ENCODE measurements around the gene APLF. TPM values are rescaled to one million over a fixed set of nuclear protein-coding genes. Genes with fewer than 3 reads are reported as not detected.
"Not testable (repeated sequence)": the region's sequence is repeated elsewhere in the genome, so short reads cannot be mapped to it uniquely, and the experiment has no call there.

The APLF gene
- total RNA-seq, 1 donor from 2014 or later = 3.8 TPM

- intact Hi-C loops (cut with DNase I) = no loop called here
- ATAC-seq (peak; percentile 34), DNase-seq (ENCODE audit: missing footprints) (no peak)
These were observed 44.9 kb downstream of the APLF start for GRCh38 chr2:68512326-68512725.

DNA sequence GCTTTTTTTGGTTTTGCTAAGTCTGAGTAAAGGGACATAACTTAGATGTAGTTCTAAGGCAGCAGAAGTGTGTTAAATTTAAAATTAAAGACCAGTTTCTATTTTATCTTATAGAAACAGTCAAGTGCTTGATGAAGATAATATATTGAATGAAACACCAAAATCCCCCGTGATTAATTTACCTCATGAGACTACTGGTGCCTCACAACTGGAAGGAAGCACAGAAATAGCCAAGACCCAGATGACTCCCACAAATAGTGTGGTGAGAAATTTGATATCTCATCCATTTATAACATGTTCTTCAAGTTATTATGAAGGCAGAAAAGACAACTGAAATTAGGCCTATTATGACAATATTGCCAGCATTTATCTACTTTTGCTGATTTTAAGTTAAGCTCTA lies 45.6 kb downstream of the APLF start:
- DNase-seq (ENCODE audit: missing footprints) (no peak), ATAC-seq (no peak)
- intact Hi-C loops (cut with DNase I) = no loop called here

DNA sequence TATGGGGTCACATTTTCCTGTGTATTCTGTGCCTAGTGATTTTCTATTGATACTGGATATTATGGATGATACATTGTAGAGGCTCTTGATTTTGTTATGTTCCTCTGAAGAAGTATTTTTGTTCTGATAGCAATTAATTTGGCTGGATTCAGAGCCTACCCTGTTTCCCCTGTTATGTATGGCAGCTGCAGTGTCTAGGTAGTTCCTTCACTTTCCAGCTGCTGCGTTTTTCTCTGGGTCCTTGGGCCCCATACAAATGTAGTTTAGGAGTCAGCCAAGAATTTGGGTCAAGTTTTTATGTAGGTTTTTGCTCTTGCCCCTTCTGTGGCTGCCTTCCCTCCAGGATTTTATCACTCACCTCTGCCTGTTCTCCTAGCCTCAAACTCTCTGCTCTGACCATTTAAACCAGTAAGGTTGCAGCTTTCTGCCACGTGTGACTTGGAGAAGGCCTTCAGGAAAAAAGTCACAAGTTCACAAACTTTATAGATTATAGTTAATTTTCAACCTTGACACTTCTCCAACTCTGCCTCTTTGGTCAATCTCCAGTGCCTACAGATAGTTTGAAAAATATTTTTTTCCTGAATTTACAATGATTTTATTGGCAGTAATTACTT lies 47.0 kb downstream of the APLF start:
- intact Hi-C loops (cut with DNase I) = no loop called here
- ATAC-seq (no peak), DNase-seq (ENCODE audit: missing footprints) (no peak)

DNA sequence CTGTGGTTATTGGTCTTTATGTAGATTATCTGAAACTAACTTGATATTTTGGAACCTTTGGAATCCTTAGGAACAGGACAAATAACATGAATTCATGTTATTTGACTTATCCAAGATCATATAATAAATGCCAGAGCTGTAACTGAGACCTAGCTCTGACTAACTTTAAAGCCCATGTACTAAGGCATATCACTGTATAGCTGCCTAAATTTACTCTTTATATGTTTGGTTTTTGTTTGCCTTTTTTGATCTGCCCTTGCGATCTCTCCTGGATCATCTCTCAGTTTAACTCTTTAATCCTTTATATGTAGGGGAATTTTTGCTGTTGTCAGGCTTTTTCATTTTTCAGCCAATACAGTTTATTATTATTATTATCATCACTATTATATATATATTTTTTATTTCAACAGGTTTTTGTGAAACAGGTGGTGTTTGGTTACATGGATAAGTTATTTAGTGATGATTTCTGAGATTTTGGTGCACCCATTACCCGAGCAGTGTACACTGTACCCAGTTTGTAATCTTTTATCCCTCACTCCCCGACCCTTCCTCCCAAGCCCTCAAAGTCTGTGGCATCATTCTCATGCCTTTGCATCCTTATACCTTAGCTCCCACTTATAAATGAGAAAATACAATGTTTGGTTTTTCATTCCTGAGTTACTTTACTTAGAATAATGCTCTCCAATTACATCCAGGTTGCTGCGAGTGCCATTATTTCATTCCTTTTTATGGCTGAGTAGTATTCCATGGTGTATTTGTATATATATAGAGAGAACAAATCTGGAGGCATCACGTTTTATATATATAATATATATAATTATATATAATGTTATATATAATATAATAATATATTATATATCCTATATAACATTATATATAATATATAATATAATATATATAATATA lies 48.9 kb downstream of the APLF start:
- no peak for ATAC-seq

DNA sequence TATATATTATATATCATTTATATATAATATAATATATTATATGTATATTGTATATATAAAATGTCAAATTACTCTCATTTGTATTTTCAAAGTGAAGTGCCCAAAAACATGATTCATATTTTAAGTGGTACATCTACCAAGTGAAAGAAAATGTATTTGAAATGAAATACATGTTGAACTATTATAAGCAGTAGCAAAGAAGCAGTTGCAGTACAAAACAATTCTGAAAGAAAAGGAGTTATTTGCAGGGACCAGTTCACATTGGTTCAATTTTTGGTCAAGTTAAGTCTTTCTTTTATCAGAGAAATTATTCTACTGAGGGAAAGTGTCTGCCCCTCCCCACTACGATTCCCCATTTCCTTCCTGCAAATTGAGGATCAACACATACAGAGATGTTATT lies 51.9 kb downstream of the APLF start:
- no peak for ATAC-seq
- intact Hi-C loops (cut with DNase I) = no loop called here
- DNase-seq (ENCODE audit: missing footprints) = no peak

More for the DNA sequence above, 48.9 kb downstream of the APLF start:
- intact Hi-C loops (cut with DNase I) = no loop called here
- DNase-seq (ENCODE audit: missing footprints) = no peak

DNA sequence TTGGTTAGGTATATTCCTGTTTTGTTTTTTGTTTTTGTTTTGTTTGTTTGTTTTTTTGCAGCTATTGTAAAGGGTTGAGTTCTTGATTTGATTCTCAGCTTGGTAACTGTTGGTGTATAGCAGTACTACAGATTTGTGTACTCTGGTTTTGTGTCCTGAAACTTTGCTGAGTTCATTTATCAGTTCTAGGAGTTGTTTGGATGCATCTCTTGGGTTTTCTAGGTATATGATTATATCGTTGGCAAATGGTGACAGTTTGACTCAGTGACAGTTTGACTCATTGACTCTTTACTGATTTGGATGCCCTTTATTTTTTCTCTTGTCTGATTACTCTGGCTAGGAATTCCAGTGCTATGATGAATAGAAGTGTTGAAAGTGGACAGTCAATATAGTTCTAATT lies 53.7 kb downstream of the APLF start:
- DNase-seq (ENCODE audit: missing footprints) = no peak
- ATAC-seq = no peak
- intact Hi-C loops (cut with DNase I) = no loop called here

DNA sequence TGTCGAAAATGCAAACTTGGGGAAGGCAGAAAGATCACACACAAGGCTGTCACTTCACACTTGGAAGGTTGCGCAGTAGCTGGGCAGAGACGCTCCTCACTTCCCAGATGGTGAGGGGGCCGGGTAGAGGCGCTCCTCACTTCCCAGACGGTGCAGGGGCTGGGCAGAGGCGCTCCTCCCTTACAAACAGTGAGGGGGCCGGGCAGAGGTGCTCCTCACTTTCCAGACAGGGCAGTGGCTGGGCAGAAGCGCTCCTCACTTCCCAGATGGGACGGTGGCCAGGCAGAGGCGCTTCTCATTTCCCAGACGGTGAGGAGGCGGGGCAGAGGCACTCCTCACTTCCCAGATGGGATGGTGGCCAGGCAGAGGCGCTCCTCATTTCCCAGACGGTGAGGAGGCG lies 59.6 kb downstream of the APLF start:
- ATAC-seq; intact Hi-C loops (cut with DNase I): not testable (repeated sequence)

GRCh38 chr2:68527343-68528081 lies 60.1 kb downstream of the APLF start:
- intact Hi-C loops (cut with DNase I); ATAC-seq: not testable (repeated sequence)
- peak; percentile 45 for DNase-seq (ENCODE audit: missing footprints)

More for the DNA sequence above, 59.6 kb downstream of the APLF start:
- DNase-seq (ENCODE audit: missing footprints) = not testable (repeated sequence)

- ATAC-seq; DNase-seq (ENCODE audit: missing footprints); intact Hi-C loops (cut with DNase I): not testable (repeated sequence)
These were observed 61.8 kb downstream of the APLF start for GRCh38 chr2:68529156-68529555.

DNA sequence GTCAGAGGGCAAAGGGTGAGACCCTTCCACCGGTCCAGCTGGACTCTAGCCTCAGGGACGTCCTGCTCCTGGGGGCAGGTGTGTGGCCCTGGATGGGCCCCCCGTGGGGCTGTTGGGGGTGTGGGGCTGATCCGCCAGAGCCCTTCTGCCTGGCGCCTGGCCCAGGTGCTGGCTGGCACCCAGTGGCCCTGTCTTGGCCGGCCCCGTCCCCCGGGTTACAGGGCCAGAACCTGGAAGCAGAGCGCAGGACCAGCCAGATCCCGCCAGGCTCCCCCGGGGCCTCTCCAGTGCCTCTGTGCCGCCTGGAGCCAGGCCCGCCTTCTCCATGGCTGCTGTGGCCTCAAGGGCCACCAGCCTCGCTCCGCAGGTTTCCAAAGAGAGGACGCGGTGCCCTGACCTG lies 62.3 kb downstream of the APLF start:
- DNase-seq (ENCODE audit: missing footprints); ATAC-seq; intact Hi-C loops (cut with DNase I): not testable (repeated sequence)

DNA sequence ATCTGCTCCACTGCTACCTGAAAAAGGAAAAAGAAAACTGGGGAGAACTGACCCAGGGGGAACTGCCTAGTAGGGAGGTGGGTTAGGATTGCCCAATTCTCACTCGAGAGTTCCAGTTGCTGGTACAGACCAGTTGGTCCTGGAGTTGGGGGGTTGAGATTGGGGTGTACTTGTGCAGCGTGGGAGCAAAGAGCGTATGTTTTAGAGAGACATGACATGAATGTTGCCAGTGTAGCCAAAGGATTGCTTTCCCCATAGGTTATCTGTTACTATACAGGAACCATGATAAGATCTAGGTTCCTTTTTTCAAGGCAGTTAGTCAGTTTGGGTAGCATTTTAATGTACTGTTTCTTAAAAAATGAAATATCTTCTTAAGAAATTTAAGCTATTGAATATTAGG lies 68.6 kb downstream of the APLF start:
- no peak for ATAC-seq
- intact Hi-C loops (cut with DNase I) = no loop called here
- DNase-seq (ENCODE audit: missing footprints) = no peak

GRCh38 chr2:68537011-68537410 lies 69.6 kb downstream of the APLF start:
- ATAC-seq (no peak), DNase-seq (ENCODE audit: missing footprints) (no peak)
- intact Hi-C loops (cut with DNase I) = no loop called here

- no peak for ATAC-seq
- no peak for DNase-seq (ENCODE audit: missing footprints)
- intact Hi-C loops (cut with DNase I) = no loop called here
These were observed 70.4 kb downstream of the APLF start for GRCh38 chr2:68537809-68538208.

DNA sequence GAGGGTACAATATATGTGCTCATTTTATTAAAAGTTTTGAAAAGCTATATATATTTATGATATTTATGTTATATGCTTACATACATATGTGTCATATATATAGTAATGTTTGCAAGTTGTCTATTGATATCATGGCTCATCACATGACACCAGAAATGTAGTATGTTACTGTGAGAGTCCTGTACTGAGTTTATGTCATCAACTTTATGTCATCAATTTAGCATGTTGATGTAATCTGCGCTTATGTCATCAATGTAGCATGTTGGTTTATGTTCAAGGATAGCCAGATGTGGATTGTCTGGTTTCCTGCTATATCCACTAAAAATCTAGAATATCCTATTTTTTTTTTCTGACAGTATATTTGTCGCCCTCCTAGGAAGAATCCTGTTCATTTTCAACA lies 77.4 kb downstream of the APLF start:
- ATAC-seq = no peak
- no peak for DNase-seq (ENCODE audit: missing footprints)
- intact Hi-C loops (cut with DNase I) = no loop called here

- intact Hi-C loops (cut with DNase I) = no loop called here
- DNase-seq (ENCODE audit: missing footprints) = no peak
These were observed 81.0 kb downstream of the APLF start for GRCh38 chr2:68548396-68548795.

GRCh38 chr2:68553098-68553497 lies 85.7 kb downstream of the APLF start:
- ATAC-seq (no peak), DNase-seq (ENCODE audit: missing footprints) (no peak)
- intact Hi-C loops (cut with DNase I) = no loop called here

More at GRCh38 chr2:68548396-68548795, 81.0 kb downstream of the APLF start:
- no peak for ATAC-seq

DNA sequence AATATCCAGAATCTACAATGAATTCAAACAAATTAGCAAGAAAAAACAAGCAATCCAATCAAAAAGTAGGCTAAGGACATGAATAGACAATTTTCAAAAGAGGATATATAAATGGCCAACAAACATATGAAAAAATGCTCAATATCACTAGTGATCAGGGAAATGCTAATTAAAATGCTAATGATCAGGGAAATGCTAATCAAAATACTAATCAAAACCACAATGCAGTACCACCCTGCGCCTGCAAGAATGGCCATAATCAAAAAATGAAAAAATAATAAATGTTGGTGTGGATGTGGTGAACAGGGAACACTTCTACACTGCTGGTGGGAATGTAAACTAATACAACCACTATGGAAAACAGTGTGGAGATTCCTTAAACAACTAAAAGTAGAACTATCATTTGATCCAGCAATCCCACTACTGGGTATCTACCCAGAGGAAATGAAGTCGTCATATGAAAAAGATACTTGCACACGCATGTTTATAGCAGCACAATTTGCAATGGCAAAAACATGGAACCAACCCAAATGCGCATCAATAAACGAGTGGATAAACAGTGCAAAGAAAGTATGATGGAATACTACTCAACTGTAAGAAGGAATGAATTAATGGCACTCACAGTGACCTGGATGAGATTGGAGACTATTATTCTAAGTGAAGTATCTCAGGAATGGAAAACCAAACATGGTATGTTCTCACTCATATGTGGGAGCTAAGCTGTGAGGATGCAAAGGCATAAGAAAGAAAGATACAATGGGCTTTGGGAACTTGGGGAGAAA lies 88.2 kb downstream of the APLF start:
- DNase-seq (ENCODE audit: missing footprints); intact Hi-C loops (cut with DNase I); ATAC-seq: not testable (repeated sequence)

- intact Hi-C loops (cut with DNase I) = no loop called here
- no peak for DNase-seq (ENCODE audit: missing footprints)
- ATAC-seq = no peak
These were observed 89.0 kb downstream of the APLF start for GRCh38 chr2:68556381-68556780.

- ATAC-seq (no peak), DNase-seq (ENCODE audit: missing footprints) (no peak)
- intact Hi-C loops (cut with DNase I) = no loop called here
These were observed 91.2 kb downstream of the APLF start for GRCh38 chr2:68558576-68558975.
